GM20000 (cell line): ENCODE results near the gene GPR52.

ENCODE experiments used
- DNase-seq: peaks from one replicate; pipeline ENCODE4 v3.0.0; 2012; ENCODE audit warnings: low spot score
- TF ChIP-seq, protein P1 (sequence below): IDR thresholded peaks from 2 replicates; pipeline ENCODE4 v1.5.1; 2012; ENCODE audit warnings: mild to moderate bottlenecking, control low read depth; ENCODE audit errors: extremely low read depth, missing control alignments

Gene GPR52

GRCh38 chr1:174428033-174428432 lies 19.7 kb upstream of the GPR52 start:
- DNase-seq, result no peak
- TF ChIP-seq, protein P1, sequence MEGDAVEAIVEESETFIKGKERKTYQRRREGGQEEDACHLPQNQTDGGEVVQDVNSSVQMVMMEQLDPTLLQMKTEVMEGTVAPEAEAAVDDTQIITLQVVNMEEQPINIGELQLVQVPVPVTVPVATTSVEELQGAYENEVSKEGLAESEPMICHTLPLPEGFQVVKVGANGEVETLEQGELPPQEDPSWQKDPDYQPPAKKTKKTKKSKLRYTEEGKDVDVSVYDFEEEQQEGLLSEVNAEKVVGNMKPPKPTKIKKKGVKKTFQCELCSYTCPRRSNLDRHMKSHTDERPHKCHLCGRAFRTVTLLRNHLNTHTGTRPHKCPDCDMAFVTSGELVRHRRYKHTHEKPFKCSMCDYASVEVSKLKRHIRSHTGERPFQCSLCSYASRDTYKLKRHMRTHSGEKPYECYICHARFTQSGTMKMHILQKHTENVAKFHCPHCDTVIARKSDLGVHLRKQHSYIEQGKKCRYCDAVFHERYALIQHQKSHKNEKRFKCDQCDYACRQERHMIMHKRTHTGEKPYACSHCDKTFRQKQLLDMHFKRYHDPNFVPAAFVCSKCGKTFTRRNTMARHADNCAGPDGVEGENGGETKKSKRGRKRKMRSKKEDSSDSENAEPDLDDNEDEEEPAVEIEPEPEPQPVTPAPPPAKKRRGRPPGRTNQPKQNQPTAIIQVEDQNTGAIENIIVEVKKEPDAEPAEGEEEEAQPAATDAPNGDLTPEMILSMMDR, result no peak

DNA sequence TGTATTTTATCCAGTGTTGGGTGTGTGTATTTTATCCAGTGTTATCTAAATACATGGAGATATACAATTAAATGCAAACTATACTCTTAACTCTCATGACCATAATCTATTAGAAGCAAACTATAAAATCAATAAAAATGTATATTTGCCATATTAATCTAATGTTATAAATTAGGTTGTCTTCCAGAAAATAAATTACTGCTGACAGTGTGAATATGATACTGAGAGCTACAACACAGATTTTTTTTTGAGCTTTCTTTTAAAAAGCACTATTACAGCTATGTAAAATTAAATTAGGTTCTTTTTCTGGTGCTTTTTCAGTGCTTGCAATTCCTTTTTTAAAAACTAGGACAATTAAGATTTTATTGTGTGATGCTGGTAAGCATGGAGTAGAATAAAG lies 19.0 kb upstream of the GPR52 start:
- TF ChIP-seq, protein P1, result no peak
- no peak for DNase-seq

- TF ChIP-seq, protein P1, result no peak
- no peak for DNase-seq
Observed at GRCh38 chr1:174433451-174433850, 14.3 kb upstream of the GPR52 start.

DNA sequence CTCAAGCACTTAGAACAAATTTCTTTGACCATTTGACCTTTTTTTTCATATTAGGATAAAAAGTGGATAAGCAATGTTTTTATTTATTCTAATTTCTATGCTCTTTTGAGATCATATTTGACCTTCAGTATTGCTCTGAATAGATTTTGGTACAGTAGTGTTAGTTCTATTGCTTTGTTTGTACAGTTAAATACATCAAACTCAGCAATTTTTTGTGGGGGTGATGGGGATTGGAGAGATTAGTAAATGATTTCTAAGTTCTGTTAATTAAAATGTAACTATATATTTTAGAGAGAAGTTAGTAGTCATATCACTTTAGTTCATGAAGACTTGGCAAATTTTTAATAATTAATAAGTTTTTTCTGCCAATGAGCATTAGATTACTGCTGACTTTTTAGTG lies 2.4 kb upstream of the GPR52 start:
- TF ChIP-seq, protein P1, result no peak
- DNase-seq, result no peak

- no peak for DNase-seq
- TF ChIP-seq, protein P1, result no peak
Observed at GRCh38 chr1:174445817-174446216, 1.9 kb upstream of the GPR52 start.

- TF ChIP-seq, protein P1, result no peak
- DNase-seq, result no peak
Observed at GRCh38 chr1:174448531-174448883, 743 bp downstream of the GPR52 start.

DNA sequence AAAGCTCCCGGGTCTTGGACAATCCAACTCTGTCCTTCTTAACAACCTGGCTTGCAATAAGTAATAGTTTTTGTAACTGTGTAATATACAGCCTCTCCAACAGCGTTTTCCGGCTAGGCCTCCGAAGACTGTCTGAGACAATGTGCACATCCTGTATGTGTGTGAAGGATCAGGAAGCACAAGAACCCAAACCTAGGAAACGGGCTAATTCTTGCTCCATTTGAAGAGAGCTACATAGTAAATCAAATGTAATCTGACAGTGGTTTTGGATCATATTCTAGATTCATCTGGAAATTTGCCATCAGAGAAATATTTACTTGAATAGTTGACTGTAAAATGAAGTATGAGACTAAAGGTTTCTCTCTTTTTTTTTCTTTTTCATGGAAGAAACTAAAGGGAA lies 1.2 kb downstream of the GPR52 start:
- TF ChIP-seq, protein P1, result no peak
- DNase-seq, result no peak
